Endothelial cell of umbilical vein (primary cell): ENCODE results near the gene TMTC1. TPM values are rescaled to one million over a fixed set of nuclear protein-coding genes. Genes with fewer than 3 reads are reported as not detected.

Experiments used
- BruUV-seq: library from RNA; stranded (reverse); fragments of 400-500 nt; replicated peaks from 2 replicates; lab custom pipeline; 2021; lab: Mats Ljungman, UMichigan
- CTCF ChIA-PET: fragments of 300-600, 350-600 bp; sonication (Branson Sonifier 250); formaldehyde crosslinking; loops from one replicate; lab custom pipeline; 2021; ENCODE audit warnings: antibody characterized with exemption, inconsistent platforms; lab: Charles Lee
- POLR2A ChIA-PET: fragments of 300-600, 350-600 bp; sonication (Branson Sonifier 250); formaldehyde crosslinking; loops from one replicate; lab custom pipeline; 2021; ENCODE audit warnings: antibody characterized with exemption, inconsistent platforms; lab: Charles Lee
- DNase-seq: peaks from one replicate; pipeline ENCODE4 v3.0.0-alpha.2; 2011; ENCODE audit warnings: low read depth, low spot score
- FAIRE-seq: peaks from 2 replicates; lab custom pipeline; 2011; peaks lifted over from hg19 to GRCh38; lab: Jason Lieb, UNC
- H2AFZ ChIP-seq: 2 replicates; pipeline ENCODE4 v1.6.0; 2012; ENCODE audit warnings: low read depth, low read length, control low read depth, inconsistent platforms
- H3K27ac ChIP-seq: 2 replicates; pipeline ENCODE4 v1.5.1; 2011; ENCODE audit warnings: low read depth, mild to moderate bottlenecking, control low read depth, low read length, moderate library complexity; ENCODE audit not compliant: insufficient read depth
- H3K27me3 ChIP-seq, 2 experiments: 2 replicates each; pipeline versions ENCODE4 v1.6.0 to v1.6.1; 2011; ENCODE audit warnings: low read length in 2 of 2, mixed read lengths in 1 of 2; ENCODE audit not compliant: control insufficient read depth in 2 of 2, insufficient read depth in 2 of 2
- H3K36me3 ChIP-seq, 2 experiments: 2 replicates in 1 of 2; 3 replicates in 1 of 2; pipeline ENCODE4 v1.5.1; 2011; ENCODE audit warnings: low read length in 2 of 2, mild to moderate bottlenecking in 1 of 2, moderate library complexity in 1 of 2; ENCODE audit not compliant: control insufficient read depth in 2 of 2, insufficient read depth in 2 of 2; ENCODE audit errors: extremely low read depth in 1 of 2
- H3K4me1 ChIP-seq: 3 replicates; pipeline ENCODE4 v1.5.1; 2011; ENCODE audit warnings: mild to moderate bottlenecking, low read length; ENCODE audit not compliant: control insufficient read depth, insufficient read depth; ENCODE audit errors: extremely low read depth
- H3K4me2 ChIP-seq: 2 replicates; pipeline ENCODE4 v1.6.1; 2011; ENCODE audit warnings: low read length, control low read depth, mixed read lengths; ENCODE audit not compliant: insufficient read depth
- H3K4me3 ChIP-seq, 3 experiments: fragments of 200-600 bp in 1 of 3; sonication (generic), shearing (Covaris generic) in 1 of 3; replicated peaks in 1 of 3; 2 replicates each; pipeline ENCODE4 v1.5.1; 2011 to 2016; ENCODE audit warnings: control low read depth in 3 of 3, low read length in 3 of 3, mild to moderate bottlenecking in 2 of 3, inconsistent platforms in 1 of 3, low read depth in 1 of 3, moderate library complexity in 1 of 3; ENCODE audit not compliant: insufficient read depth in 1 of 3
- H3K79me2 ChIP-seq: 2 replicates; pipeline ENCODE4 v1.6.0; 2012; ENCODE audit warnings: low read length, inconsistent platforms; ENCODE audit not compliant: control insufficient read depth, insufficient read depth
- H3K9ac ChIP-seq: replicated peaks from 2 replicates; pipeline ENCODE3; 2011; ENCODE audit warnings: low read length, control low read depth; ENCODE audit not compliant: insufficient read depth; ENCODE audit errors: extremely low read depth
- H3K9me1 ChIP-seq: replicated peaks from 3 replicates; pipeline ENCODE4 v1.6.0; 2011; ENCODE audit warnings: mild to moderate bottlenecking, low read length; ENCODE audit not compliant: control insufficient read depth, insufficient read depth; ENCODE audit errors: extremely low read depth
- H3K9me3 ChIP-seq: replicated peaks from 2 replicates; pipeline ENCODE4 v1.5.1; 2012; ENCODE audit warnings: low read length, inconsistent platforms; ENCODE audit not compliant: control insufficient read depth, insufficient read depth
- H4K20me1 ChIP-seq: replicated peaks from 2 replicates; pipeline ENCODE3; 2011; ENCODE audit warnings: mild to moderate bottlenecking, low read length; ENCODE audit not compliant: control insufficient read depth, insufficient read depth; ENCODE audit errors: extremely low read depth
- CTCF ChIP-seq, 2 donors: IDR thresholded peaks; 1 replicate in 1 of 2; 2 replicates in 1 of 2; pipeline ENCODE4 v1.5.1; 2011; ENCODE audit warnings: low read length in 2 of 2, mild to moderate bottlenecking in 2 of 2, moderate library complexity in 2 of 2, control low read depth in 1 of 2, inconsistent platforms in 1 of 2, low read depth in 1 of 2; ENCODE audit not compliant: insufficient read depth in 1 of 2; ENCODE audit errors: extremely low read depth in 1 of 2
- EZH2 ChIP-seq: IDR thresholded peaks from 2 replicates; pipeline ENCODE4 v1.6.1; 2012; ENCODE audit warnings: borderline replicate concordance, low read depth, mild to moderate bottlenecking, moderate library complexity, low read length, inconsistent platforms; ENCODE audit not compliant: severe bottlenecking
- FOS ChIP-seq: IDR thresholded peaks from 2 replicates; pipeline ENCODE4 v1.6.1; 2011; ENCODE audit warnings: mild to moderate bottlenecking, low read length, moderate library complexity, borderline replicate concordance; ENCODE audit not compliant: insufficient read depth
- GATA2 ChIP-seq: IDR thresholded peaks from 2 replicates; pipeline ENCODE4 v1.7.0; 2011; ENCODE audit warnings: low read depth, mild to moderate bottlenecking, moderate library complexity, mixed read lengths, low read length; ENCODE audit not compliant: insufficient read length, insufficient read depth
- JUN ChIP-seq: IDR thresholded peaks from 2 replicates; pipeline ENCODE4 v1.6.1; 2011; ENCODE audit warnings: borderline replicate concordance, low read depth; ENCODE audit not compliant: insufficient read length, insufficient read depth
- MAX ChIP-seq: IDR thresholded peaks from 2 replicates; pipeline ENCODE4 v1.6.1; 2011; ENCODE audit not compliant: insufficient read depth, insufficient read length
- MYC ChIP-seq: IDR thresholded peaks from one replicate; pipeline ENCODE4 v1.6.1; 2011; ENCODE audit warnings: mild to moderate bottlenecking, low read depth, low read length
- POLR2A ChIP-seq: IDR thresholded peaks from 2 replicates; pipeline ENCODE4 v1.6.1; 2012; ENCODE audit warnings: low read depth, mild to moderate bottlenecking, control low read depth, low read length
- POLR2AphosphoS5 ChIP-seq: IDR thresholded peaks from 2 replicates; pipeline ENCODE4 v1.6.1; 2012; ENCODE audit warnings: low read depth, mild to moderate bottlenecking, control low read depth, low read length, moderate library complexity; ENCODE audit not compliant: insufficient read depth
- dilution Hi-C: fragments of 300-500 bp; cut with MboI; formaldehyde crosslinking; loops from one replicate; pipeline ENCODE4 v1.15.0; 2019; ENCODE audit warnings: low sequenced_read_pairs; ENCODE audit not compliant: extremely low pct_ligation_motif_present
- intact Hi-C: fragments of 100-400 bp; cut with micrococcal nuclease; formaldehyde crosslinking; loops from one replicate; pipeline ENCODE4 v1.10.0; 2022
- polyA plus RNA-seq, 4 experiments: library from polyadenylated mRNA; depleted of rRNA in 3 of 4; stranded (reverse) in 3 of 4; unstranded in 1 of 4; fragments of >200 nt; gene quantifications; 2 replicates each; pipeline versions ENCODE4 v1.2.1 to v1.2.3, GENCODE V29; 2011 to 2012; ENCODE audit warnings: missing spikeins in 1 of 4
- total RNA-seq: library from RNA; stranded (reverse); gene quantifications from 2 replicates; pipeline ENCODE4 v1.2.3, GENCODE V29; 2021

Gene TMTC1
- total and polyA plus RNA-seq, 2 donors (not counting 3 experiments of a cell fraction or from before 2014, with no cell fraction given): 5.4 to 5.9 TPM

GRCh38 chr12:29722164-29722563, 61.6 kb downstream of the TMTC1 start:
- Histone ChIP-seq H3K9ac (no peak overlapping the region), H2AFZ (no peak overlapping the region), H4K20me1 (no peaks in the 10 kb centered on the region), H3K36me3 (no peaks in the 10 kb centered on the region), H3K4me1 (peaks cover 17% of the 10 kb centered on the region), H3K27ac (no peak overlapping the region), H3K27me3 (no peaks in the 10 kb centered on the region), H3K4me2 (no peak overlapping the region), H3K79me2 (no peaks in the 10 kb centered on the region), H3K9me1 (no peaks in the 10 kb centered on the region), H3K9me3 (no peaks in the 10 kb centered on the region), H3K4me3 (no peak overlapping the region)
- BruUV-seq: no TSS peak
- intact Hi-C loops: no loop called here
- TF ChIP-seq POLR2AphosphoS5 (no peak), JUN (no peak), MYC (no peak), GATA2 (no peak), EZH2 (no peak), CTCF (IDR thresholded peaks at IDR 0.05; ENCODE audit: extremely low read depth in 1 of 2, insufficient read depth in 1 of 2, low read depth in 1 of 2, low read length in 2 of 2) (no peak), POLR2A (no peak), MAX (no peak), FOS (no peak)
- CTCF ChIA-PET: no interaction called here
- dilution Hi-C loops: no loop called here
- no peak for DNase-seq
- POLR2A ChIA-PET: no interaction called here
- no peak for FAIRE-seq
